Measurements from ENCODE around the gene DRD1. TPM values are rescaled to one million over a fixed set of nuclear protein-coding genes. Genes with fewer than 3 reads are reported as not detected.
"Not testable (repeated sequence)": the region's sequence is repeated elsewhere in the genome, so short reads cannot be mapped to it uniquely, and the experiment has no call there.

The DRD1 gene
- total RNA-seq, 3 donors from 2014 or later (not counting 1 experiment from before 2014, with no cell fraction given), result not detected

GRCh38 chr5:175456105-175456742, 12.2 kb upstream of the DRD1 start:
- Mint-ChIP-seq H3K27ac (no peak overlapping the region), H3K27me3 (ENCODE audit: low read depth in 2 of 2) (peaks cover 26 to 63% of the 10 kb centered on the region in 2 donors), H3K4me1 (no peaks in the 10 kb centered on the region), H3K36me3 (no peaks in the 10 kb centered on the region), H3K4me3 (no peak overlapping the region), H3K9me3 (no peaks in the 10 kb centered on the region)
- no peak for ATAC-seq
- Histone ChIP-seq H3K36me3 (ENCODE audit: control insufficient read depth, insufficient read depth, low read length) (no peaks in the 10 kb centered on the region), H3K27ac (ENCODE audit: low read length) (no peak overlapping the region), H3K4me1 (ENCODE audit: control insufficient read depth, insufficient read depth, low read length) (no peaks in the 10 kb centered on the region), H3K9me3 (ENCODE audit: control insufficient read depth, insufficient read depth, low read length) (no peaks in the 10 kb centered on the region), H3K4me3 (ENCODE audit: low read length) (no peak overlapping the region), H3K27me3 (ENCODE audit: control insufficient read depth, insufficient read depth, low read length) (peaks cover 2% of the 10 kb centered on the region)
- no peak for TF ChIP-seq CTCF (IDR thresholded peaks at IDR 0.05)
- no peak for DNase-seq
- intact Hi-C loops (cut with micrococcal nuclease), result no loop called here
- 80% methylated on average over 10 of the region's 11 CpGs for WGBS (ENCODE audit: insufficient coverage)

DNA sequence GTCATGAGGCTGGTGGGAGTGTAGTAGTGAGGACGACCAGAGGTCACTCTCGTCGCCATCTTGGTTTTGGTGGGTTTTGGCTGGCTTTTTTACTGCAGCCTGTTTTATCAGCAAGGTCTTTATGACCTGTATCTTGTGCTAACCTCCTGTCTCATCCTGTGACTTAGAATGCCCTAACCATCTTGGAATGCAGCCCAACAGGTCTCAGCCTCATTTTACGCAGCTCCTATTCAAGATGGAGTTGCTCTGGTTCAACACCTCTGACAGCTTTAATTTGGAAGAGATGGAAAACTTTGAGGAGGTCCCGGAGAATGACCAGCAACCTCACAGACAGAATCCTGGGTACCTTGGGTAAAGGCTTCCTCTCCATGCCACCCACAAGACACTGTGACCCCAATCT, 10.4 kb upstream of the DRD1 start:
- WGBS (ENCODE audit: insufficient coverage), result 96% methylated on average over 5 of the region's 5 CpGs
- H3K9me3 ChIP-seq (ENCODE audit: control insufficient read depth, insufficient read depth, low read length); H3K9me3 Mint-ChIP-seq; DNase-seq; H3K27me3 ChIP-seq (ENCODE audit: control insufficient read depth, insufficient read depth, low read length); H3K36me3 ChIP-seq (ENCODE audit: control insufficient read depth, insufficient read depth, low read length); H3K4me3 Mint-ChIP-seq; H3K4me1 Mint-ChIP-seq; ATAC-seq; H3K4me3 ChIP-seq (ENCODE audit: low read length); H3K36me3 Mint-ChIP-seq; H3K27ac Mint-ChIP-seq; intact Hi-C loops (cut with micrococcal nuclease); H3K27ac ChIP-seq (ENCODE audit: low read length); H3K4me1 ChIP-seq (ENCODE audit: control insufficient read depth, insufficient read depth, low read length): not testable (repeated sequence)
- peaks cover 37 to 81% of the 10 kb centered on the region in 2 donors for H3K27me3 Mint-ChIP-seq (ENCODE audit: low read depth in 2 of 2)

DNA sequence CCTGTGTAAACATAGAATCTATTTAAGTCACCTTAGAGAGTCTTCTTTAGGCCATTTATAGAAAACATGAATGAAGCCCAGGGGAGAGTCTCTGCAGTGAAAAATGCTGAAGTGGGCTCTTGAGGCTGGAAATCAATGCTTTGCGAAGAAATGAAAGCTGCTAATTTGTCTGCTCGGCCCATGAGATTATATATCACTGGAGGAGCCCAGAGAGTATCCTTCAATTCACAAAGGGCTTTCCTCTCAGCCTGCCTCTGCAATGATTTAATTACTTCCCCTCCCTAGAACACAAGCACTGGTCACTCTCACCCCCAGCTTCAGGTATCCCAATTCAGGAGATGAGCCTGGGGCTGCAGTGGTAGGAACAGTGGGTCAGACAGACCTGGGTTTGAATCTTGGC, 8.2 kb upstream of the DRD1 start:
- H3K27ac ChIP-seq (ENCODE audit: low read length), result no peak overlapping the region
- Mint-ChIP-seq H3K27me3 (ENCODE audit: low read depth in 2 of 2) (peaks cover 48 to 90% of the 10 kb centered on the region in 2 donors), H3K36me3 (no peaks in the 10 kb centered on the region), H3K9me3 (no peaks in the 10 kb centered on the region), H3K27ac (no peak overlapping the region), H3K4me1 (no peaks in the 10 kb centered on the region), H3K4me3 (no peak overlapping the region)
- no peaks in the 10 kb centered on the region for H3K9me3 ChIP-seq (ENCODE audit: control insufficient read depth, insufficient read depth, low read length)
- no peak for TF ChIP-seq CTCF (IDR thresholded peaks at IDR 0.05)
- H3K4me1 ChIP-seq (ENCODE audit: control insufficient read depth, insufficient read depth, low read length), result no peaks in the 10 kb centered on the region
- peaks cover 5% of the 10 kb centered on the region for H3K27me3 ChIP-seq (ENCODE audit: control insufficient read depth, insufficient read depth, low read length)
- no peak for DNase-seq
- ATAC-seq, result no peak
- H3K36me3 ChIP-seq (ENCODE audit: control insufficient read depth, insufficient read depth, low read length), result no peaks in the 10 kb centered on the region
- 88% methylated on average over 2 of the region's 2 CpGs for WGBS (ENCODE audit: insufficient coverage)
- no peak overlapping the region for H3K4me3 ChIP-seq (ENCODE audit: low read length)
- intact Hi-C loops (cut with micrococcal nuclease), result no loop called here

DNA sequence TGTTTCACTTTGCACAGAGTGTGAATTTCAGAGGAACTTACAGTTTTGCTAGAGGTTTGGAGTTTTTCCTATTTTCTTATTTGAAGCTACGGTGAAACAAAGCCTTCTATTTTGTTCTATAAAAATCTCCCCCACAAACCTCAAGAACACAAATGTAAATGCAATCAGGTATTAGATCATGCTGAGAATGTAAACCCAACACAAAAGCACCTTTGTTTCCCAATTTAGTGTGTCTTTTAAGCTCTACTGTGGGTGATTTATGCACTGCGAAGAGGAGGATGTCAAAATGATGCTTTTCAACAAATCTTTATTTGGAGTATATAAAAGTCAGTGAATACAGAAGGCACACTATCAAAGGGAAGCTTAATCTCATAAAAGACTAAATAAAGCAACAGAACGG, 4.3 kb upstream of the DRD1 start:
- WGBS (ENCODE audit: insufficient coverage), result 65% methylated on average over 2 of the region's 3 CpGs

More for the DNA sequence above, 4.3 kb upstream of the DRD1 start:
- H3K4me1 ChIP-seq (ENCODE audit: control insufficient read depth, insufficient read depth, low read length), result no peaks in the 10 kb centered on the region
- no peak for ATAC-seq
- Mint-ChIP-seq H3K27ac (no peak overlapping the region), H3K27me3 (ENCODE audit: low read depth in 2 of 2) (peaks cover 48 to 81% of the 10 kb centered on the region in 2 donors), H3K36me3 (no peaks in the 10 kb centered on the region), H3K4me1 (peaks cover 0 to 5% of the 10 kb centered on the region in 2 donors), H3K9me3 (no peaks in the 10 kb centered on the region), H3K4me3 (no peak overlapping the region)
- H3K4me3 ChIP-seq (ENCODE audit: low read length), result no peak overlapping the region
- no peak for DNase-seq
- H3K27ac ChIP-seq (ENCODE audit: low read length), result no peak overlapping the region
- intact Hi-C loops (cut with micrococcal nuclease), result no loop called here
- no peaks in the 10 kb centered on the region for H3K9me3 ChIP-seq (ENCODE audit: control insufficient read depth, insufficient read depth, low read length)
- peaks cover 12% of the 10 kb centered on the region for H3K27me3 ChIP-seq (ENCODE audit: control insufficient read depth, insufficient read depth, low read length)
- no peak for TF ChIP-seq CTCF (IDR thresholded peaks at IDR 0.05)
- no peaks in the 10 kb centered on the region for H3K36me3 ChIP-seq (ENCODE audit: control insufficient read depth, insufficient read depth, low read length)

All from natural killer cell (primary cell).